Measurements from ENCODE around the gene MAN2A2.
"Not testable (repeated sequence)": the region's sequence is repeated elsewhere in the genome, so short reads cannot be mapped to it uniquely, and the experiment has no call there.

MAN2A2 gene

DNA sequence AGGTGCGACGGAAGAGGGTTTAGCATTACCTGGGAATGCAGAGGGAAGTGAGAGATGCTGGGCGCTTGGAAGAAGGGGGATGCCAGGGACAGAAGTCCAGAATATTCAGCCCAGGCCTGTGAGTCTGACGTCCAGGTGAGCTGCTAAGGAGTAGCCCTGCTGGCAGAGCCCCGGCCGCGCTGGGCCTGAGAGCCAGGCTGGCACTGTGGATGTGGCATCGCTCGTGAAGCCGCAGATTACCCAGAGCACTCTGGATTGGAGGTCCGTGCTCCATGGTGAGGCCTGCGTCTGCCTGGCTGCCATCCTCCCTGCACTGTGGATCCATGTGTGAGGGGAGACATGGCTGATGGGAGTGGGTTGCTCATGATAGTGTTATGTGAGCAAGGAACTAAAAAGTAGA, 14.5 kb downstream of the MAN2A2 start:
- no peak for DNase-seq (ENCODE audit: low read depth in 2 of 3, low spot score in 2 of 3)

DNA sequence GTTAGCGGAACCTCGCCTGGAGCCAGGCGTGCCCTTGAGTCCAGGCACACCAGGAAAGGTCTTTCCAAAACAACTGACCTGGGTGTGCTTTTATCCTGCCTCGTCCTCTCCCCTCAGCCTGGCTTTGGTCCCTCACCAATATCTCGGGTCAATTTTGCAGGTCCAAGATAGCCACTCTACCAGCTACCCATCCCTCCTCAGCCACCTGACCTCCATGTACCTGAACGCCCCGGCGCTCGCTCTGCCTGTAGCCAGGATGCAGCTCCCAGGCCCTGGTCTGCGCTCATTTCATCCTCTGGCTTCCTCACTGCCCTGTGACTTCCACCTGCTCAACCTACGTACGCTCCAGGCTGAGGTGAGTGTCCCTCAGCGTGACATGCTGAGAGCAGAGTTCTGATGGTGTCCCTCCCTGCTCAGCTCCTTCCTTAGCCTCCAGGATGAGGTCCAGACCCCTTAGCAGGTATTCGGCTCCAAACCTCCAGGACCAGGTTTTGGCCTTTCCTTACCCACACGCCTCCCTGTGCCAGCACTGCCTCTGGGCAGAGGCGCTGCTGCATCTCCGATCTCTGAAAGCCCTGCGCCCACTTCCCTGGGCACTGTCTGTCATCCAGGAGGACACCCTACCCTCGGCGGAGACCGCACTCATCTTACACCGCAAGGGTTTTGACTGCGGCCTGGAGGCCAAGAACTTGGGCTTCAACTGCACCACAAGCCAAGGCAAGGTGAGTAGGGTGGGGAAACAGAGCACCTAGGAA, 15.1 kb downstream of the MAN2A2 start:
- DNase-seq (ENCODE audit: low read depth in 2 of 3, low spot score in 2 of 3), result no peak

DNA sequence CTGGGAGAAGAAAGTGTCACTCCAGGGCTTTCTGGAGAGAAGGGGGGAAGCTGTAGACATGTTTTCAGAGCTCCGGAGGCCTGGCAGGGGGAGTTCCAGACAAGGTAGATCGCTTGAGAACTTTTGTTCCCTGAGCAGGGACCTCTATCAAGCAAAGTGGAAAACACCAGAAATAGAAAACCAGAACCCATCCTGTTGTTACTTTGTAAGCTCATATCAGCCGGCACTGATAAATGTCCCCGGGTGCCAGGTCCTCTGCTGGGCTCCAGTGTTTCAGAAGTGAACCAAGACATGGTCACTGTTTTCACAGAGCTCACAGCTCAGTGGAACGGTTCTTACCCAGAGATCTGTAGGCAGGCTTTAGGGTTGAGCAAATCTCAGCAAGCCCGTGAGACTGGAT, 15.7 kb downstream of the MAN2A2 start:
- DNase-seq (ENCODE audit: low read depth in 2 of 3, low spot score in 2 of 3), result no peak

DNA sequence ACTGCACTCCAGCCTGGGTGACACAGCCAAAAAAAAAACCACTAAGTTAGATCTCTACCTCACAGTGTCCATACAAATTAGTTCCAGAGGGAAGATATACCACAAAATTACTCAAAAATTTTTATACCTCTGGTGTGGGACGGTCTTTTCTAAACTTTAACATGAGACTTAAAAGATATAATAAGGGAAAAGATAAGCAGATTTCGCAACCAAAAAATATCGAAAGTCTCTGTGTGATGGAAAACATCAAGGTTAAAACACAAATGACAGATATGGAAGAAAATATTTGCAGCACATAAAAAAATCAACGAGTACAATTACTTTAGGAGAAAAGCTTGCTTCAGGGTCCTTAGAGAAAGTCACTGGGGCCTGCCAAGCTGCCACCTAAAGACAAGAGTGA, 18.8 kb downstream of the MAN2A2 start:
- DNase-seq (ENCODE audit: low read depth in 2 of 3, low spot score in 2 of 3), result no peak

DNA sequence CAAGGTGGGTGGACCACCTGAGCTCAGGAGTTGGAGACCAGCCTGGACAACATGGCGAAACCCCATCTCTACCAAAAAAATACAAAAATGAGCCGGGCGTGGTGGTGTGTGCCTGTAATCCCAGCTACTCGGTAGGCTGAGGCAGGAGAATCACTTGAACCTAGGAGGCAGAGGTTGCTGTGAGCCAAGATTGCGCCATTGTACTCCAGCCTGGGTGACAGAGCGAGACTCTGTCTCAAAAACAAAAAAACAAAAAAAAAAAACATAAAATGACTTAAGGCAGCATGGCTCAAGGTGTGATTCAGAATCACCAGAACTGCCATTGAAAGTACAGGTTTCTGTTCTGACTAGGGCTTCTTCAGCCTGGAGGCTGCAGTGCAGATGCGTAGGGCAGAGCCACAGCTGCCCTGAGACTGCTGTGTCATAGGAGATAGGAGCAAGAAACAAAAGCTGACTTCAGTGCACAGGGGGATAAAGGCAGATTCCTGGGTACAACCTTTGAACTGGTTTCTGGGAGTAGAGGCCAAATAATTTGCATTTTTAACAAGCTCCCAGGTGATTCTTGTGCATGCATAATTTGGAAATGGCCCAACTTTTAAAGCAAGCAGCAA, 19.7 kb downstream of the MAN2A2 start:
- not testable (repeated sequence) for DNase-seq (ENCODE audit: low read depth in 2 of 3, low spot score in 2 of 3)

DNA sequence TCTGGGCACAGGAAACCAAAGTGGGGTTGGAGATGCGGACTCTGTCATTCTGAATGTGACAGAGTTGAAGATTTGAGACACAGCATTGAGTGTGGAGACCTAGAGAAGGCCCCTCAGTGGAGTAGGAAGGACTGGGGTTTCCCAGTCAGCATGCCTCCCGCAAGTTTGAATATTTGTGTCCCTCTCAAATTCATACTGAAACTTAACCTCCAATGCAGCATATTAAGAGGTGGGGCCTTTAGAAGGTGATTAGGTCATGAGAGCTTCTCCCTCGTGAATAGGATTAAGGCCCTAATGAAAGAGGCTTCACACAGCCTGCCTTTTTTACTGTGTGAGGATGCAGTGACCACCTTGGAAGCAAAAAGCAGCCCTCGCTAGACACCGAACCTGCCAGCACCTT, 21.3 kb downstream of the MAN2A2 start:
- no peak for DNase-seq (ENCODE audit: low read depth in 2 of 3, low spot score in 2 of 3)

DNA sequence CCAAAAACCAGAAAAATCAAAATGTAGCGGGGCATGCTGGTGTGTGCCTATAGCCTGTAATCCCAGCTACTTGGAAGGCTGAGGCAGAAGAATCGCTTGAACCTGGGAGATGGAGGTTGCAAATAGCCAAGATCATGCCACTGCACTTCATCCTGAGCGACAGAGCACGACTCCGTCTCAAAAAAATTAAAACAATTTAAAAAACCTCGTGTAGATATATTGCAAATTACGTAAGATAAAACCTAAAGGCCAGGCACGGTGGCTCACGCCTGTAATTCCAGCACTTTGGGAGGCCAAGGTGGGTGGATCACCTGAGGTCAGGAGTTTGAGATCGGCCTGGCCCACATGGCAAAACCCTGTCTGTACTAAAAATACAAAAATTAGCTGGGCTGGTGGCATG, 23.7 kb downstream of the MAN2A2 start:
- DNase-seq (ENCODE audit: low read depth in 2 of 3, low spot score in 2 of 3), result not testable (repeated sequence)

DNA sequence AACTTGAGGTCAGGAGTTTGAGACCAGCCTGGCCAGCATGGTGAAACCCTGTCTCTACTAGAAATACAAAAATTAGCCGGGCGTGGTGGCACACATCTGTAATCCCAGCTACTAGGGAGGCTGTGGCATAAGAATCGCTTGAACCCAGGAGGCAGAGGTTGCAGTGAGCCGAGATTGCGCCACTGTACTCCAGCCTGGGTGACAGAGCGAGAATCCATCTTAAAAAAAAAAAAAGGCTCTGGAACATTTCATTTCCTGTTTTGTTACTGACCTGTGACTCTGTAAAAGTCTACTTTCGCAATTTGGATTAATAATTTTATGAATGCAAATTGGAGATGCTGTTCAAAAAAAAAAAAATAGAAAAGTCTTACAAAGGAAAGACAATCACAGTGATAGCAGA, 25.0 kb downstream of the MAN2A2 start:
- DNase-seq (ENCODE audit: low read depth in 2 of 3, low spot score in 2 of 3), result not testable (repeated sequence)

DNA sequence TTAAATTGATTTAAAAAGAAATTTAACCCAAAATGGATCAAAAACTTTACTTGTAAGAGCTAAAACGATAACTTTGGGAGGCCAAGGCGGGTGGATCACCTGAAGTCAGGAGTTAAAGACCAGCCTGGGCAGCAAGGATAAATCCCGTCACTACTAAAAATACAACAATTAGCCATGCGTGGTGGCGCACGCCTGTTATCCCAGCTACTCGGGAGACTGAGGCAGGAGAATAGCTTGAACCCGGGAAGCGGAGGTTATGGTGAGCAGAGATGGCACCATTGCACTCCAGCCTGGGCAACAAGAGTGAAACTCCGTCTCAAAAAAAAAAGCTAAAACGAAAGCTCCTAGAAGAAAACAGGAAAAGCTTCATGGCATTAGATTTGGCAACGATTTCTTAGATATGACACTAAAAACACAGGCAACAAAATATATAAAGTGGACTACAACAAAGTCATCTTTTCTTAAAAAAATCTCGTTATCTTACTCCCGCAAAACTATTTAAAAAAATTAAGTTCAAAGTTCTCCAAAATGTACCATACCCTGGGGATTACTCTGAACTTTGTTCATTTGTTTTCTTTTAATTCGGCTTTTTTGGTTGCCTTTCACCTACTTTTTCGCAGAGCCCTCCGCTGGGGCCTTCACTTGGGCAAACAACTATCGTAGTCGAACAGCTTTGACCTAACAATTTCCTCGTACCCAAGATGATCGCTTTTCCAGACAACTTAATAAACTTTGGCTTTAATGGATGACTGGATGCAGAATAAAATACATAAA, 26.3 kb downstream of the MAN2A2 start:
- no peak for DNase-seq (ENCODE audit: low read depth in 2 of 3, low spot score in 2 of 3)

DNA sequence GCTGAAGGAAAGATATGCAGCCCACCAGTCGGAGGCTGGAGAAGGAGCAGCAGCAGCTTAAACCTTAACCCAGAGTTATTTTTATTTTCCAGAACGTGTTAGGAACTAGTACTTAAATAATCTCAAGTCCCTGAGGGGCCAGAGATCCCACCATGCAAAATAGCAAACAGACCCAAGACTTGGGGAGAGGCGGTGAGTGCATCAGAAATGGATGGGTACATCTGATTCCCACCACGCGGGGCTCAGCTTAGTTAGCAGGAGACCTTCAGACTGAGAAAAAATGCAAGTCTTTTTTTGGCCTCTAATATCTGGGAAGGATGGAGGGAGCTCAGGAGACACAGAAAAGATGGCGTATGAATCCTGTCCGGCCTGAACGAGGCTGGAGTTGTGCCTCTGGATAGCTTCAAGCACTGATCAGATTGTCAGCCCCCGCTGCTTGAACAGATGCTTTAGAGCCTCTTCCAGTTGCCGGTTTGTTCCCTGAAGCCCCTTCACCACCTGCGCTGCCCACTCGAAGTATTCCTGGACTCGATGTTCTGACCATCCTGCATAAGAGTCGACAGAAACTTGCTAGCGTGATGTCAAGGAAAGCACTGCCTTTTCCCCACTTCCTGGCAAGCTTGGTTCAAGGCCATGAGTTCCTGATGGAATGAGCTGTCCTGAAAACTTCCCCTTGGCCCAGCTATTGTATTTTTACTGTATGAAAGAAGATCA, 27.9 kb downstream of the MAN2A2 start:
- no peak for DNase-seq (ENCODE audit: low read depth in 2 of 3, low spot score in 2 of 3)

DNA sequence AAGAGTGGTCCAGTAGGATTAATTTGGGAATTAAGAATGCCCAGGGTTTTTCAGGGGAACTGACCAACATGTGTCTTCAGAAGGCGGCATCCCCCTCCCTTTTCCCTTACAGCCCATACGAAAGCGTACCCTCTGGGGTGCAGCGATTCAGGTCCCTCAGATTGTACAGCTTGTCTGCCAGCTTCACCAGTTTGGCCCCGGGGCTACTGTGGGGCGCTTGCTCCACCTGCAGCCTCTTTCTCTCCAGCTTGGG, 28.4 kb downstream of the MAN2A2 start:
- DNase-seq (ENCODE audit: low read depth in 2 of 3, low spot score in 2 of 3), result no peak

DNA sequence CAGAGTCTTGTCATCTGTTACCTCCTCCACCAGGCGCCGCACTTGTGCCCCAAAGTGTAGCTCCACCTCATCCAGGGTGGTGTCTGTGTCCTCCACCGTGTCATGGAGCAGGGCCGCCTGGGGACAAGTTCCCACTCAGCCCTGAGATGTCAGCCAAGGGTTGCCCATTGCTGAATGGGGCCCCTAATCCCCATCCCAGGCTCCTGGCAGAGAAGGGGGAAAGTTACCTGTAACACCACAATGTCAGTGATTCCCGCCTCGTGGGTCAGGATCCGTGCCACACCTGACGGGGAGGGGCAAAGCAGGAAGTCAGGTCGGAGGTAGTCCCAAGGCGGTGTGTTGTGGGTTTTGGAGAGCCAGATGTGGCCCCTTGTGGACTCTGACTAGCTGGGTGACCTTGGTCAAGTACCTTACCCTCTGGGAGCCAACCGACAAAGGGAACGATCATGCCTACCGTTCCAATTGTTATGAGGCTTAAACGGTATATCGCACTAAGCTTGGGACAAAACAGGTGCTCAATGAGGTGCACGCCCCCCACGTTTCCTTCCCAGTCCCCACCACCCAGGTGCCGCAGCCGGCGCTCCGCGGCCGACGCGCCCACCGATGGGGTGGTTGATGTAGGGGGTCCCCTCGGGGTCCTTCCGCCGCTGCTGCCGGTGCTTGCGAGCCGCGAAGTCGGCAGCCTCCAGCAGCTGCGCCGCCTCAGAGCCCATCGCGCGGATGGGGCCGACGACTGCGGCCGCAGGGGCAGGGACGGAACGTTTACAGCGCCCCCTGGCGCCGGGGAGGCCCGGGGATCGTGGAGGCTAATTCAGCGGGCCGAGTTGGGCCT, 28.9 kb downstream of the MAN2A2 start, which contains the start of gene HDDC3:
Gene HDDC3 (minus strand): TSS at position 722 of the 832 bp plus-strand sequence. CDS start 9 bp downstream, at position 713.
- DNase-seq (ENCODE audit: low read depth in 2 of 3, low spot score in 2 of 3), result peak; percentile 73 to 95 (median 90)

DNA sequence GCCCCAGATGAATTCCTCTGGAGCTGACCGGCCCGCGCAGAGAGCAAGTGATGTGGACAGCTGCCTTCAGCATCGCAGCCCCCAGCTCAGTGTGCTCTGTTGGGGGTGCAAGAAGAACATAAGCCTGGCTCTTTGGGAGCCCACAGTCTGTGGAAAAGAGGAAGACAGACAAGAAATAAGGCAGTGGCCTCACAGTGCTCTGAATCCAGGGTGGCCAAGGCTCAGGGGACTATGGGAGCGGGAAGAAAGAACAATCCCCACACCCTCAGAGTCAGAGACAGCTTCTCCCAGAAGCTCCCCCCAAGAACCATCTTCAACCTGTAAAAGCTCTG, 29.5 kb downstream of the MAN2A2 start:
- no peak for DNase-seq (ENCODE audit: low read depth in 2 of 3, low spot score in 2 of 3)

DNA sequence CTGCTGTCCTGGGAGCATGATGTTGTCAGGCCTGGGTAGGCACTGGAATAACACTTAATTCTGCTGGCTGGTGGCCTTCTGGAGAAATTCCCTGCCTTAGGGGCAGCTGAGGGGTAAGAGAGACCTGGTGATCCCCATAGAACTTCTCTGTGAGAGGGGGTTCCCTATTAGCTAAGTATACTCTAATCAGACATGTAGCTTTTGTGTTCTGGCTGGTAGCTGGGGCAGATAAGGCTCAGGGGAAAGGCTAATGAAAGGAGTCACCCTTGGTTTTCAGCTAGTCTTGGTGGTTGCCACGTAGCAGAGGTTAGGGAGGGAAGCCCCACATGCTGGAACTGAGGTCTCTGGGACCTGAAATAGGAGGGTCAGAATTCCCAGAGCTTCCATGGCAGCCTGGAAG, 30.2 kb downstream of the MAN2A2 start:
- no peak for DNase-seq (ENCODE audit: low read depth in 2 of 3, low spot score in 2 of 3)

DNA sequence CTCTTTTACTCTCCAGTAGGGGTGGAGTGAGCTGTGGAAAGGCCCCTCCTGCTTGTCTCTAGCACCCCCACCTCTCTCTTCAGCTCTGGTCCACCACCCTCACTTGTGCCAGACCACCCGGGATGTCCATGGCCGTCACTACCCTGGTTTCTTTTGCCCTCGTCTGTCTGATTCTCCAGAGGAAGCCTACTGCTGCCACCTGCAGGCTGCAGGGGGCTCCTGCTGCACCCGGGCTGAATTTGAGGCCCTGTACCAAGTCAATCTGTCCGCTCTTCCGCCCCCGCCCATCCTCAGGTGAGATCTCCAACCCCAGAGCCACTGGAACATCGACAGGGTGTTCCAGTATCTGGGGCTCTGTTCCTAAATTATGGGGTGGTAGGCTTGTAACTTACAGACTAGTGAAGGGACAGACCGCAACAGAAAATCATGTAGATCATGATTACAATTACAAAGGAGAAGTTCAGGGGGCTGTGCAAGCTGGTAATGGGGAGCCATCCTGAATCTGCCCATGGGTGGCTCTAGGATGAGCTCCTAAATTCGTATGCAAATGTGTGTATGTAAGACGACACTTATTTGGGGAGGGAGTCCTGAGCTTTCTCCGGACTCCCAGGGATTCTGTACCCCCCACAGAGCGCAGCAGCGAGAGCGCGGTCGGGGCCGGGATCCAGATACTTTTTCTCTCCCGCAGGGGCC, 31.3 kb downstream of the MAN2A2 start:
- DNase-seq (ENCODE audit: low read depth in 2 of 3, low spot score in 2 of 3), result peak; percentile 63 to 74 (median 73)

DNA sequence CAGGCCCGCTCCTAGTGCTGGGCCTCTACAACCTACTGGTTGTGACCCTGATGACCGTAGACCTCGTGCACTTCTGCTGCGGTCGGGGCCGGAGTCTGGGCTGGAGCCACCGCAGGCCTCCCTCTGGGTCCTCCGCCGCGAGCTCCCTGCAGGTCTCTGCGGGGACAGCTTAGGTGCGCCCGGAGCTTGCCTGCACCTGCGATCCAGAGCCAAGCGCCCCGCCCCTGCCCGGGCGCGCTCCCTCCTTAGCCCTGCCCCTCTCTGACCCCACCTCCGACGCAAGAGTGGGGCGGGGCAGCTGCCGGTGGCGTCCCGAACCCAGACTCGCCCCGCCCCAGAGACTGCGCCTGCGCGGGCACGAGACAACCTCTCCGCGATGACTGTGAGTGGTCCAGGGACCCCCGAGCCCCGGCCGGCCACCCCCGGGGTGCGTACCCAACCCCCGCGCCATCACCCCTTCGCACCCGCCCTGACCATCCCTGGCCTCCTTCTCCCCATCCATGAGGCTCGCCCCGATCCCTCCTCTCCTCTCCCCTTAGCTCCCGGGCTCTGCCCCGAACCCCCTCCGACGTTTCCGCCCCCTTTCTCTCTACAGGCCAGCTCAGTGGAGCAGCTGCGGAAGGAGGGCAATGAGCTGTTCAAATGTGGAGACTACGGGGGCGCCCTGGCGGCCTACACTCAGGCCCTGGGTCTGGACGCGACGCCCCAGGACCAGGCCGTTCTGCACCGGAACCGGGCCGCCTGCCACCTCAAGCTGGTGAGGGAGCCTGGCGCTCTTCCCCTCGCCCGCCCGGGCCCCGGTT, 32.0 kb downstream of the MAN2A2 start, which contains the start of gene UNC45A:
Gene UNC45A (plus strand): TSS at position 337 of the 803 bp plus-strand sequence. CDS start 40 bp downstream, at position 377.
- peak; percentile 88 to 94 (median 91) for DNase-seq (ENCODE audit: low read depth in 2 of 3, low spot score in 2 of 3)

DNA sequence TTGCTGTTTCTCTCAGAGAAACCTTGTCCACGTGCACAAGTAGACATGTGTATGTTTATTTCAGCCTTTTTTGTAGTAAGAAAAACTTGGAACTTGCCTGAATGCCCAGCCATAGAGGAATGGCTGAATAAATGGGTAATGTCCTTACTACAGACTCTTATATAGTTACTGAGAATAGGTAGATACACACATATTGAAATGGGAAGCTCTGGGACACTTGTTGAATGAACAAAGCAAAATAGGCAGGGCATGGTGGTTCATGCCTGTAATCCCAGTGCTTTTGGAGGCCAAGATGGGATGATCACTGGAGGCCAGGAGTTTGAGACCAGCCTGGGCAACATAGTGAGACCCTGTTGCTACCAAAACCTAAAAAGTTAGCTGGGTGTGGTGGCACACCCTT, 33.7 kb downstream of the MAN2A2 start:
- DNase-seq (ENCODE audit: low read depth in 2 of 3, low spot score in 2 of 3), result no peak

DNA sequence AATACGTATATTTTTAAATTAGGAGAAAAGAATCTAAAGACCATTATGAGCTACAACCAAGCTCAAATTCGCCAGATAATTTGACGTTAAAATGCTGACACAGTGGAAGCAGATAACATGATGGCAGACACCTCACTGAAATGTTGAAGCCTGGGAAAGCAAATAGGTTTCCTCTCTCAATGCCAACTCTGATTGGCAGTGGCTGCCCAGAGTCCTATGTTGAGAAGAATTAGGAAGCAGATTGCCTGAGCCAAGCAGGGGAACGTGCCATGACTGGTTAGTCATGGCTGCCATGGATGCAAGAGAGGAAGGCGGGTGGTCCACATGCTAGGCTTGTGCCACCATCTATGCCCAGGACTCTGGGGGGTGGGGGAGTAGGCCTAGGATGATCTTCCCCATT, 35.2 kb downstream of the MAN2A2 start:
- DNase-seq (ENCODE audit: low read depth in 2 of 3, low spot score in 2 of 3), result no peak

DNA sequence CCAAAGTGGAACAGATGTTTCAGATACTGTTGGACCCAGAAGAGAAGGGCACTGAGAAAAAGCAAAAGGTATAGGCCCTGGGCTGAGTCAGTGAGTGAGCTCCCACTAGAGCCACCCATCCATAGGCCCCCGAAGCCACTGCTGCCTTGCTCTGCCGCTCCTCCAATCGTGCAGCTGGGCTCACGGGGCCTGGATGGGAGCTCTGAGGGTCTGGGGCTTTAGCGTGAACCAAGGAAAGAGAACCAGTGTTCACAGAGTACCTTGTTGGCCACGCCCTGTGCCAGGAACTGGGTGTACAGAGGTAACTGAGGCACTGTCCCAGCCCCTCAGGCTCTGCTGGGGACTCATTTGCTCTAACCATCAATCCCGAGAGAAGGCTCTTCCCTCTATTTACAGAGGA, 36.7 kb downstream of the MAN2A2 start:
- DNase-seq (ENCODE audit: low read depth in 2 of 3, low spot score in 2 of 3), result no peak
